Mammary epithelial cell (primary cell): Measurements from ENCODE around the gene CYTH2.

Experiments
- EZH2 ChIP-seq: IDR thresholded peaks from 2 replicates; pipeline ENCODE4 v1.6.1; 2012; ENCODE audit warnings: low read length, inconsistent platforms, borderline replicate concordance
- TF ChIP-seq, protein P1 (sequence below), 2 donors: IDR thresholded peaks in 1 of 2; conservative IDR thresholded peaks in 1 of 2; 2 replicates each; pipeline ENCODE4 v1.5.1; 2011 to 2012; ENCODE audit warnings: inconsistent platforms in 2 of 2, low read length in 2 of 2, mild to moderate bottlenecking in 2 of 2, control low read depth in 1 of 2, low read depth in 1 of 2; ENCODE audit not compliant: insufficient read depth in 1 of 2; ENCODE audit errors: extremely low read depth in 1 of 2

DNA sequence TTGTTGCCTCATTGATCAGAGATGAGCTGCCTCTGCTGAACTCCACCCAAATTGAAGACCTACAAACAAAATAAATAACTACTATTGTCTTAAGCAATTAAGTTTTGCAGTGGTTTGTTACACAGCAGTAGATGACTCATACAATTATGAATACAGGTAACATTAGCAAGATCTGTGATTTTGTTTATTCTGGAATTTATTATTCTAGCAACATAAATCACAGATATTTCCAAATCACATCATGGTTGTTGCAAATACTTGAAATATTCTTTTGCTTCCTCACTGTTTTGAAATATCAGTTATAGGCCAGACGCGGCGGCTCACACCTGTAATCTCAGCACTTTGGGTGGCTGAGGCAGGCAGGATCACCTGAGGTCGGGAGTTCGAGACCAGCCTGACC, 55.6 kb downstream of the CYTH2 start:
- TF ChIP-seq, protein P1, sequence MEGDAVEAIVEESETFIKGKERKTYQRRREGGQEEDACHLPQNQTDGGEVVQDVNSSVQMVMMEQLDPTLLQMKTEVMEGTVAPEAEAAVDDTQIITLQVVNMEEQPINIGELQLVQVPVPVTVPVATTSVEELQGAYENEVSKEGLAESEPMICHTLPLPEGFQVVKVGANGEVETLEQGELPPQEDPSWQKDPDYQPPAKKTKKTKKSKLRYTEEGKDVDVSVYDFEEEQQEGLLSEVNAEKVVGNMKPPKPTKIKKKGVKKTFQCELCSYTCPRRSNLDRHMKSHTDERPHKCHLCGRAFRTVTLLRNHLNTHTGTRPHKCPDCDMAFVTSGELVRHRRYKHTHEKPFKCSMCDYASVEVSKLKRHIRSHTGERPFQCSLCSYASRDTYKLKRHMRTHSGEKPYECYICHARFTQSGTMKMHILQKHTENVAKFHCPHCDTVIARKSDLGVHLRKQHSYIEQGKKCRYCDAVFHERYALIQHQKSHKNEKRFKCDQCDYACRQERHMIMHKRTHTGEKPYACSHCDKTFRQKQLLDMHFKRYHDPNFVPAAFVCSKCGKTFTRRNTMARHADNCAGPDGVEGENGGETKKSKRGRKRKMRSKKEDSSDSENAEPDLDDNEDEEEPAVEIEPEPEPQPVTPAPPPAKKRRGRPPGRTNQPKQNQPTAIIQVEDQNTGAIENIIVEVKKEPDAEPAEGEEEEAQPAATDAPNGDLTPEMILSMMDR (conservative IDR thresholded peaks at IDR 0.05 in 1 of 2, IDR thresholded peaks at IDR 0.05 in 1 of 2; ENCODE audit: extremely low read depth in 1 of 2, insufficient read depth in 1 of 2, low read depth in 1 of 2, low read length in 2 of 2), result no peak
- no peak for TF ChIP-seq EZH2
